Thyroid gland (tissue), 4 donors: ENCODE results near the gene KCNK1.

Experiments
- POLR2A ChIP-seq, 2 donors: fragments of 450-650 bp; IDR thresholded peaks; one replicate each; pipeline ENCODE4 v1.6.1; 2017; ENCODE audit warnings: antibody characterized with exemption in 2 of 2, mild to moderate bottlenecking in 2 of 2, moderate library complexity in 1 of 2
- TF ChIP-seq, protein P1 (sequence below), 6 experiments: fragments of 200-600 bp in 3 of 6; fragments of 450-650 bp in 3 of 6; sonication (generic) in 3 of 6; IDR thresholded peaks; one replicate each; pipeline ENCODE4 v1.5.1; 2016 to 2019; ENCODE audit warnings: antibody characterized with exemption in 6 of 6, mild to moderate bottlenecking in 2 of 6, inconsistent platforms in 1 of 6, moderate library complexity in 1 of 6

DNA sequence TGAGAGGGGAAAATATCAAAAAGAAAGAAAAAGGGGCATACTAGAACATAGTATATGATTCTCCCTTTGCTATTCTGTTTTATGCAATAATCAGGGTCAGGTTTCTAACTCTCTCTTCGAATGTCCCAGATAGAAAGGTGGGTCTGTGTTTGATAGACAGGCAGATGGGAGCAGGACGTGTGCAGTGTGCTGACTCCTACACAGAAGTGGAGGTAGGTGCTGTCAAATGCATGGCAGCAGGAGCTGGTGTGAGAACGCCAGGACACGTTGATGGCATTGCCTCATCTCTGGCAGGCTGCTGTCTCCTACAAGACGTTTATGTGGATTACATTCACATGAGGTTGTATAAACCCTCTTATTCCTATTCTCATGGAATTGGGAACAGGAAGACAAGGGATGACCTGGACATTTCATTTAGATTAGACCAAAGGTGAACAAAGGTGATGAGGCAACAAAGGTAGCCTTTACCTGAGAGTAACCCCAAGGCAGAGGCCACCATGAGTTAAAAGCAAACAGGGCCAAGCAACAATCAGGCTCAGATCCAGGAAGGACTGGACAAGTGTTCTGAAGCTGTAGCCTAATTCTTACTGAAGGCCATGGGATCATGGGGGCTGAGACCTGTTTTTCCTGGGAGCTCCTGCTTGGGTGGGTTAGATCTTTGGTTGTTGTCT, 37.8 kb downstream of the KCNK1 start:
- TF ChIP-seq, protein P1, sequence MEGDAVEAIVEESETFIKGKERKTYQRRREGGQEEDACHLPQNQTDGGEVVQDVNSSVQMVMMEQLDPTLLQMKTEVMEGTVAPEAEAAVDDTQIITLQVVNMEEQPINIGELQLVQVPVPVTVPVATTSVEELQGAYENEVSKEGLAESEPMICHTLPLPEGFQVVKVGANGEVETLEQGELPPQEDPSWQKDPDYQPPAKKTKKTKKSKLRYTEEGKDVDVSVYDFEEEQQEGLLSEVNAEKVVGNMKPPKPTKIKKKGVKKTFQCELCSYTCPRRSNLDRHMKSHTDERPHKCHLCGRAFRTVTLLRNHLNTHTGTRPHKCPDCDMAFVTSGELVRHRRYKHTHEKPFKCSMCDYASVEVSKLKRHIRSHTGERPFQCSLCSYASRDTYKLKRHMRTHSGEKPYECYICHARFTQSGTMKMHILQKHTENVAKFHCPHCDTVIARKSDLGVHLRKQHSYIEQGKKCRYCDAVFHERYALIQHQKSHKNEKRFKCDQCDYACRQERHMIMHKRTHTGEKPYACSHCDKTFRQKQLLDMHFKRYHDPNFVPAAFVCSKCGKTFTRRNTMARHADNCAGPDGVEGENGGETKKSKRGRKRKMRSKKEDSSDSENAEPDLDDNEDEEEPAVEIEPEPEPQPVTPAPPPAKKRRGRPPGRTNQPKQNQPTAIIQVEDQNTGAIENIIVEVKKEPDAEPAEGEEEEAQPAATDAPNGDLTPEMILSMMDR (IDR thresholded peaks at IDR 0.05) = no peak
- TF ChIP-seq POLR2A (IDR thresholded peaks at IDR 0.05) = no peak
